HEK293 (cell line): ENCODE data around the gene SEMA4B.

Experiments
- CTCF ChIP-seq: fragments of 450-650 bp; formaldehyde crosslinking; IDR thresholded peaks from 2 replicates; pipeline ENCODE4 v1.5.1; 2016; ENCODE audit warnings: missing biosample characterization, missing genetic modification characterization
- PATZ1 ChIP-seq: fragments of 450-650 bp; formaldehyde crosslinking; IDR thresholded peaks from 2 replicates; pipeline ENCODE4 v1.5.1; 2016; ENCODE audit warnings: missing biosample characterization, missing genetic modification characterization
- ZNF354C ChIP-seq: fragments of 450-650 bp; formaldehyde crosslinking; IDR thresholded peaks from 2 replicates; pipeline ENCODE4 v1.5.1; 2016; ENCODE audit warnings: missing biosample characterization, missing genetic modification characterization, low read depth, borderline replicate concordance

GRCh38 chr15:90261811-90262210 lies 60.7 kb downstream of the SEMA4B start:
- TF ChIP-seq ZNF354C (tag by site-specific recombination) = no peak
- no peak for TF ChIP-seq CTCF (tag by site-specific recombination)
- no peak for TF ChIP-seq PATZ1 (tag by site-specific recombination)
